Left renal pelvis (tissue), 4 donors: ENCODE results near the gene ZNF568. TPM values are rescaled to one million over a fixed set of nuclear protein-coding genes. Genes with fewer than 3 reads are reported as not detected.

Experiments used
- DNase-seq, 4 donors: peaks; one replicate each; pipeline ENCODE4 v3.0.0-alpha.2; 2013; ENCODE audit warnings: low read depth in 4 of 4, low spot score in 3 of 4
- polyA plus RNA-seq, 4 donors: library from polyadenylated mRNA; unstranded; fragments of 120-200 nt; gene quantifications; one replicate each; pipeline ENCODE4 v1.2.1, GENCODE V29; 2013; ENCODE audit not compliant: insufficient read length in 4 of 4

The ZNF568 gene
- polyA plus RNA-seq = 10 to 100 TPM; 22.5 to 26.7 (median 24.4) TPM

GRCh38 chr19:36915992-36916830 is at the start of gene ZNF568, which contains the start of gene ZNF829:
TSS of gene ZNF568 (plus strand) at chr19:36916332. CDS start at chr19:36922771, 6,439 bp downstream.
TSS of gene ZNF829 (minus strand) at chr19:36916291. CDS start at chr19:36915167, 1,124 bp downstream.
- peak; percentile 76 to 85 (median 82) for DNase-seq

- DNase-seq = no peak
Observed at GRCh38 chr19:36876993-36877938, 38.9 kb upstream of the ZNF568 start.

GRCh38 chr19:36891768-36892357 is 24.3 kb upstream of the ZNF568 start:
- DNase-seq = no peak

GRCh38 chr19:36894849-36895383 is 21.2 kb upstream of the ZNF568 start:
- peak in 1 of 4 donors; percentile 1 for DNase-seq

GRCh38 chr19:36898422-36898821 is 17.7 kb upstream of the ZNF568 start:
- no peak for DNase-seq

- DNase-seq = peak in 1 of 4 donors; percentile 1
Observed at GRCh38 chr19:36916991-36917390, 859 bp downstream of the ZNF568 start.

GRCh38 chr19:36918090-36918489 is 2.0 kb downstream of the ZNF568 start:
- no peak for DNase-seq

- DNase-seq = no peak
Observed at GRCh38 chr19:36931684-36932083, 15.6 kb downstream of the ZNF568 start.

GRCh38 chr19:36939153-36939552 is 23.0 kb downstream of the ZNF568 start:
- no peak for DNase-seq

- no peak for DNase-seq
Observed at GRCh38 chr19:36950335-36951119, 34.4 kb downstream of the ZNF568 start.

- no peak for DNase-seq
Observed at GRCh38 chr19:36962346-36962745, 46.2 kb downstream of the ZNF568 start.

- peak in 1 of 4 donors; percentile 21 for DNase-seq
Observed at GRCh38 chr19:36963280-36963679, 47.1 kb downstream of the ZNF568 start.

- no peak for DNase-seq
Observed at GRCh38 chr19:36972571-36972970, 56.4 kb downstream of the ZNF568 start.

- peak; percentile 75 to 82 (median 78) for DNase-seq
Observed at GRCh38 chr19:36973021-36973843, 57.1 kb downstream of the ZNF568 start.

- no peak for DNase-seq
Observed at GRCh38 chr19:36973844-36974195, 57.7 kb downstream of the ZNF568 start.

- no peak for DNase-seq
Observed at GRCh38 chr19:36986131-36986530, 70.0 kb downstream of the ZNF568 start.

- DNase-seq = no peak
Observed at GRCh38 chr19:36986601-36987000, 70.5 kb downstream of the ZNF568 start.

GRCh38 chr19:36987091-36987490 is 71.0 kb downstream of the ZNF568 start:
- DNase-seq = no peak
